ENCODE data around the gene CDH4.

CDH4 gene

GRCh38 chr20:61531553-61532345, 279.7 kb downstream of the CDH4 start:
- DNase-seq (ENCODE audit: low read depth), result no peak
- no peak overlapping the region for H3K4me3 ChIP-seq (ENCODE audit: low read depth, low read length)

GRCh38 chr20:61532736-61533135, 280.7 kb downstream of the CDH4 start:
- DNase-seq (ENCODE audit: low read depth), result no peak

GRCh38 chr20:61533231-61533631, 281.2 kb downstream of the CDH4 start:
- H3K4me3 ChIP-seq (ENCODE audit: low read depth, low read length), result no peak overlapping the region
- no peak for DNase-seq (ENCODE audit: low read depth)

More at GRCh38 chr20:61532736-61533135, 280.7 kb downstream of the CDH4 start:
- H3K4me3 ChIP-seq (ENCODE audit: low read depth, low read length), result no peak overlapping the region

- DNase-seq (ENCODE audit: low read depth), result no peak
- H3K4me3 ChIP-seq (ENCODE audit: low read depth, low read length), result no peak overlapping the region
Measured at GRCh38 chr20:61534346-61534745, 282.3 kb downstream of the CDH4 start.

- H3K4me3 ChIP-seq (ENCODE audit: low read depth, low read length), result no peak overlapping the region
Measured at GRCh38 chr20:61535091-61535490, 283.0 kb downstream of the CDH4 start.

GRCh38 chr20:61535536-61535935, 283.5 kb downstream of the CDH4 start:
- no peak for DNase-seq (ENCODE audit: low read depth)
- H3K4me3 ChIP-seq (ENCODE audit: low read depth, low read length), result no peak overlapping the region

More at GRCh38 chr20:61535091-61535490, 283.0 kb downstream of the CDH4 start:
- DNase-seq (ENCODE audit: low read depth), result no peak

GRCh38 chr20:61535956-61536355, 283.9 kb downstream of the CDH4 start:
- DNase-seq (ENCODE audit: low read depth), result no peak
- H3K4me3 ChIP-seq (ENCODE audit: low read depth, low read length), result no peak overlapping the region

- no peak overlapping the region for H3K4me3 ChIP-seq (ENCODE audit: low read depth, low read length)
- no peak for DNase-seq (ENCODE audit: low read depth)
Measured at GRCh38 chr20:61536671-61537070, 284.6 kb downstream of the CDH4 start.

- DNase-seq (ENCODE audit: low read depth), result no peak
- H3K4me3 ChIP-seq (ENCODE audit: low read depth, low read length), result no peak overlapping the region
Measured at GRCh38 chr20:61537239-61538182, 285.4 kb downstream of the CDH4 start.

- H3K4me3 ChIP-seq (ENCODE audit: low read depth, low read length), result no peak overlapping the region
- no peak for DNase-seq (ENCODE audit: low read depth)
Measured at GRCh38 chr20:61538183-61538942, 286.3 kb downstream of the CDH4 start.

GRCh38 chr20:61538943-61539265, 286.8 kb downstream of the CDH4 start:
- DNase-seq (ENCODE audit: low read depth), result no peak

GRCh38 chr20:61539706-61540360, 287.8 kb downstream of the CDH4 start:
- no peak overlapping the region for H3K4me3 ChIP-seq (ENCODE audit: low read depth, low read length)
- no peak for DNase-seq (ENCODE audit: low read depth)

More at GRCh38 chr20:61538943-61539265, 286.8 kb downstream of the CDH4 start:
- H3K4me3 ChIP-seq (ENCODE audit: low read depth, low read length), result no peak overlapping the region

GRCh38 chr20:61541537-61541936, 289.5 kb downstream of the CDH4 start:
- no peak for DNase-seq (ENCODE audit: low read depth)
- H3K4me3 ChIP-seq (ENCODE audit: low read depth, low read length), result no peak overlapping the region

GRCh38 chr20:61543086-61543485, 291.0 kb downstream of the CDH4 start:
- DNase-seq (ENCODE audit: low read depth), result no peak
- no peak overlapping the region for H3K4me3 ChIP-seq (ENCODE audit: low read depth, low read length)

- DNase-seq (ENCODE audit: low read depth), result no peak
- H3K4me3 ChIP-seq (ENCODE audit: low read depth, low read length), result no peak overlapping the region
Measured at GRCh38 chr20:61543931-61544745, 292.1 kb downstream of the CDH4 start.

- no peak for DNase-seq (ENCODE audit: low read depth)
- no peak overlapping the region for H3K4me3 ChIP-seq (ENCODE audit: low read depth, low read length)
Measured at GRCh38 chr20:61544910-61545889, 293.1 kb downstream of the CDH4 start.

GRCh38 chr20:61546641-61547040, 294.6 kb downstream of the CDH4 start:
- H3K4me3 ChIP-seq (ENCODE audit: low read depth, low read length), result no peak overlapping the region
- DNase-seq (ENCODE audit: low read depth), result no peak
